ENCODE results near the gene LDB2.

LDB2 gene

DNA sequence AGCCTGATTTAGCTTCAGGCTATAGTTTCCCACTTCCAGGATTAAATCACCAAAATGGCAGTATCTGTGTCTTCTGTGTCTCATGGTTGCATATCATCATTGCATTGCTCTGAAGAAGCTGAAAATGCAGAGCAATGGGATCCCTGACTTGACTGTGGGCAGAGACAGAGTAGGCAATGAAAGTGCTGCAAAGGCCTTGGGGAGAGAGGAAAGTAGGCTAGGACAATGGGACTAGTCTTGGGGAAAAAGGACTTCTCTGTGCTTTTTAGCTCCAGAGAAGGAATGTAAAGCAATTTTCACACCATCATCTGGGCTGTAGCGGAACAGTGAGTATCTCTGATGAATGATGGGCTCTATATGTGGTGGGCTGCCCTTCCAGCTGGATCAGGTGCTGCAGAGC is 202.5 kb downstream of the LDB2 start:
- H3K4me1 Mint-ChIP-seq: peaks cover 42% of the 10 kb centered on the region
- no peak for DNase-seq
- H3K27ac Mint-ChIP-seq: no peak overlapping the region
- H3K27me3 Mint-ChIP-seq (ENCODE audit: low read depth, poor library complexity): peaks cover 4% of the 10 kb centered on the region
- TF ChIP-seq, protein P1, sequence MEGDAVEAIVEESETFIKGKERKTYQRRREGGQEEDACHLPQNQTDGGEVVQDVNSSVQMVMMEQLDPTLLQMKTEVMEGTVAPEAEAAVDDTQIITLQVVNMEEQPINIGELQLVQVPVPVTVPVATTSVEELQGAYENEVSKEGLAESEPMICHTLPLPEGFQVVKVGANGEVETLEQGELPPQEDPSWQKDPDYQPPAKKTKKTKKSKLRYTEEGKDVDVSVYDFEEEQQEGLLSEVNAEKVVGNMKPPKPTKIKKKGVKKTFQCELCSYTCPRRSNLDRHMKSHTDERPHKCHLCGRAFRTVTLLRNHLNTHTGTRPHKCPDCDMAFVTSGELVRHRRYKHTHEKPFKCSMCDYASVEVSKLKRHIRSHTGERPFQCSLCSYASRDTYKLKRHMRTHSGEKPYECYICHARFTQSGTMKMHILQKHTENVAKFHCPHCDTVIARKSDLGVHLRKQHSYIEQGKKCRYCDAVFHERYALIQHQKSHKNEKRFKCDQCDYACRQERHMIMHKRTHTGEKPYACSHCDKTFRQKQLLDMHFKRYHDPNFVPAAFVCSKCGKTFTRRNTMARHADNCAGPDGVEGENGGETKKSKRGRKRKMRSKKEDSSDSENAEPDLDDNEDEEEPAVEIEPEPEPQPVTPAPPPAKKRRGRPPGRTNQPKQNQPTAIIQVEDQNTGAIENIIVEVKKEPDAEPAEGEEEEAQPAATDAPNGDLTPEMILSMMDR (IDR thresholded peaks at IDR 0.05): no peak
- H3K4me3 Mint-ChIP-seq: no peak overlapping the region
- H3K9me3 Mint-ChIP-seq: no peaks in the 10 kb centered on the region
- H3K36me3 Mint-ChIP-seq (ENCODE audit: low read depth): no peaks in the 10 kb centered on the region

DNA sequence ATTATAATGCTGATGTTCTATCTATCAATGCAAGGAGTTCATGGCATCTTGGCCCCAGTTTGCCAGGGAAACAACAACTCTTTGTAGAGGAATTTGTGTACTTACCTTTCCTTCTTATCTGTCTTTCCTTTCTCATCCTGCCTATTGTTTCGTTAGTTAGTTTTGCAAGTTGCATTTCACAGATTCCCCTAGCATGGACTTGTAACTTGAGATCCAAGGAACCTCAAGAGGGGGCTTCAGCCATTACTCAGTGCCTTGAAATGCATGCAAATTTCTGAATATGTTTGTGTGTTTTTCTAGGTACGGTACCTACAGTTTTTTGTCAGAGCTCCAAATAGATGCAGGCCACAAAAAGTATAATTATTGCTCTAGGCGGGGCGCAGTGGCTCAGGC is 203.6 kb downstream of the LDB2 start:
- no peak overlapping the region for H3K4me3 Mint-ChIP-seq
- H3K9me3 Mint-ChIP-seq: no peaks in the 10 kb centered on the region
- H3K27ac Mint-ChIP-seq: peak overlapping the region; percentile 78
- peaks cover 42% of the 10 kb centered on the region for H3K4me1 Mint-ChIP-seq
- TF ChIP-seq, protein P1 (IDR thresholded peaks at IDR 0.05): no peak
- no peak for DNase-seq
- no peaks in the 10 kb centered on the region for H3K36me3 Mint-ChIP-seq (ENCODE audit: low read depth)
- peaks cover 4% of the 10 kb centered on the region for H3K27me3 Mint-ChIP-seq (ENCODE audit: low read depth, poor library complexity)

DNA sequence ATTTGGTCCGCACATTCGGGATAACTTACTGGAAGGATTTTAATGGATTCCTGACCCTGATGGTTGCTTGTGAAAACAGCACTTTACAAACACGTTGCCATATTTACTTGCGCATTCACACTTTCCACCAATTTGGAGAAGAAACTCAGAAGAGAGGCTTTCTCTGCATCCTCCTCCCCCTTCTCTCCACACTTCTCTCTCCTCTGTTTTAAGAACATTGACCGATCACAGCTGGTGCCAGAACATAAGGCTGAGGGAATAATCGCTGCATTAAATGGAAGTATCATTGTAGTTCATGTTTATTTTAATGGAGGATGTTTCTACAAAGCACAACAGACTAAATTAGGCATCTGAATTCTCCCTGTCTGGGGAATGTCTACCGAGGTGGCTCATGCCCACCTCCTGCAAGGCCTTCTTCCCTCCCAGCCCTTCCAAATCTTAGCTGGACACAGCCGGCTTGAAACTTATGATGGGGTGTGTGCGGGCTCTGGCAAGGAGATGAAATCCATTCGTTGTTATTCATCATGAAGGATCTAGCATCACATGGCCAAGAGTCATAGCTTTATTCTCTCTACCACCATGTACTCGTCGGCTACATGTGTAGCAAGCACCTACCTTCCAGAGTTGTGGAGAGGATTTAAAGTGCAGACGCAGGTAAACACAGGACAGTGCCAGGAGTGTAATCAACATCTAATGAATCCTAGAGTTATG is 204.1 kb downstream of the LDB2 start:
- H3K27ac Mint-ChIP-seq: peak overlapping the region; percentile 78
- H3K4me3 Mint-ChIP-seq: no peak overlapping the region
- H3K36me3 Mint-ChIP-seq (ENCODE audit: low read depth): no peaks in the 10 kb centered on the region
- DNase-seq: no peak
- TF ChIP-seq, protein P1 (IDR thresholded peaks at IDR 0.05): no peak
- H3K27me3 Mint-ChIP-seq (ENCODE audit: low read depth, poor library complexity): peaks cover 4% of the 10 kb centered on the region
- peaks cover 42% of the 10 kb centered on the region for H3K4me1 Mint-ChIP-seq
- H3K9me3 Mint-ChIP-seq: no peaks in the 10 kb centered on the region

DNA sequence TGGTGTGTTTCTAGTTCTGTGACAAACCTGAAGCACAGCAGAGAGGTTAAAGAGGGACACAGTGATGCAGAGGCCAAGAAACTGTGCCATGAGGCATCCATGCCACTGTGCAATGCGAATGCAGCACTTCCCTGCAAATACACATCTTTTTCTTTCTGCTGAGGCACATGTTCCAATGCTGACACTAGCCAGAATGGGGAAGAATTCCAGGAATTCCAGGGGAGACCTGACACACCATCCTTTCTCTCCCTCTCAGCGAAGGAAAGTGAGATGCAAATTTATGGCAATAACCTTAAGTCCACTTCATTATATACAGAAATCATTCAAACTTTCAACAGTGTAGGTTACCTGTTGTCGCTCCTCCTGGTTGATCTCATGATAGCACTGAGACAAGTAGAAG is 204.8 kb downstream of the LDB2 start:
- Mint-ChIP-seq H3K9me3 (no peaks in the 10 kb centered on the region), H3K4me1 (peaks cover 42% of the 10 kb centered on the region), H3K4me3 (no peak overlapping the region), H3K27ac (peak overlapping the region; percentile 78), H3K27me3 (ENCODE audit: low read depth, poor library complexity) (peaks cover 4% of the 10 kb centered on the region), H3K36me3 (ENCODE audit: low read depth) (no peaks in the 10 kb centered on the region)
- no peak for DNase-seq
- TF ChIP-seq, protein P1 (IDR thresholded peaks at IDR 0.05): no peak

DNA sequence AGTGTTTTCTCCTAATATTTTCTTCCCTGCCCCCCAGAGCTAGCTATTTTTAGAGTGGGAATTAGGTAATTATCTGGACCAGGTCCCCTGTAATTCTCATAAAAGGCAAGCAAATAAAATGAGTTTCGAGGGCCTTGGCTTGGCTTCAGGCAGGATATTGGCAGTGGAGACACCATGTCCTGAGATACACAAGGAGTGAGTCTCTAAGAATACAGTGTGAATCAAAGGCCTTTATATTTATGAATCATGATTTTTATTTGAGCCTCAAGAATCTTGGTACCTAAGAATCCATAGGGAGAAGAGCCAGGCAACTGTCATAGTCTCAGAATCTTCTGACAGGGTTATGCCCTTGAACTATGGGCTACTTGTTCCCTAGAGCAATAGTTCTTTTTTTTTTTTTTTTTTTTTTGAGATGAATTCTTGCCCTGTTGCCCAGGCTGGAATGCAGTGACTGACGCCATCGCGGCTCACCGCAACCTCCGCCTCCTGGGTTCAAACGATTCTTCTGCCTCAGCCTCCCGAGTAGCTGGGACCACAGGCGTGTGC is 205.4 kb downstream of the LDB2 start:
- Mint-ChIP-seq H3K4me3 (no peak overlapping the region), H3K27me3 (ENCODE audit: low read depth, poor library complexity) (peaks cover 4% of the 10 kb centered on the region), H3K4me1 (peaks cover 42% of the 10 kb centered on the region), H3K9me3 (no peaks in the 10 kb centered on the region), H3K36me3 (ENCODE audit: low read depth) (no peaks in the 10 kb centered on the region), H3K27ac (no peak overlapping the region)
- no peak for DNase-seq
- TF ChIP-seq, protein P1 (IDR thresholded peaks at IDR 0.05): no peak

DNA sequence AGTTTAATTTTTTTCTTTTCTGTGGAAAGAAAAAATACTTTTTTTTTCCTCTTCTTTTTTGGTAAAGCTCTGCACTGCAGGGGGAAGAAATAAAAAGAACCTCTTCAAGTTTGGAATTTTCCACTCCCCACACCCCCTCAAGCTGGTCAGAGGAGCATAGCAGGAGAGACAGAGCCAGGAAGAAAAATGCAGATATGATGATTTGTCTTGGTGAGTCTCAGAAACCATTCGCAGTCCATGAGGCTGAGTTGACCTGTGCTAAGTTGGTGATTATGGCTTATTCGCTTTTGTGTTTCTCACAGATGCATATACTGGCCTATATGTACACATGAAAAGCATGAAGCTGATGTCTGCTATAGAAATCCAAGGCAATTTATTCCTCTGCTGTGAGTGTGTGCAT is 205.9 kb downstream of the LDB2 start:
- H3K4me1 Mint-ChIP-seq: peaks cover 42% of the 10 kb centered on the region

More for the DNA sequence above, 205.9 kb downstream of the LDB2 start:
- TF ChIP-seq, protein P1 (IDR thresholded peaks at IDR 0.05): no peak
- DNase-seq: no peak
- no peak overlapping the region for H3K27ac Mint-ChIP-seq
- H3K36me3 Mint-ChIP-seq (ENCODE audit: low read depth): no peaks in the 10 kb centered on the region
- H3K4me3 Mint-ChIP-seq: no peak overlapping the region
- no peaks in the 10 kb centered on the region for H3K9me3 Mint-ChIP-seq
- H3K27me3 Mint-ChIP-seq (ENCODE audit: low read depth, poor library complexity): peaks cover 4% of the 10 kb centered on the region

All from nephron progenitor cell (in vitro differentiated cells).